ENCODE data around the gene PELI3.

Gene PELI3

GRCh38 chr11:66466225-66467033, at the start of gene PELI3:
TSS of gene PELI3 (plus strand) at chr11:66466905. CDS start at chr11:66468129, 1,224 bp downstream.
- no peaks in the 10 kb centered on the region for H3K79me2 ChIP-seq (ENCODE audit: insufficient read depth, low read length)
- H3K9me2 ChIP-seq (ENCODE audit: low read depth, low read length): no peaks in the 10 kb centered on the region
- no peak for TF ChIP-seq EZH2 (IDR thresholded peaks at IDR 0.05; ENCODE audit: borderline replicate concordance, low read length)
- TF ChIP-seq CTCF (IDR thresholded peaks at IDR 0.05; ENCODE audit: low read length): no peak
- peak within 1 kb of the TSS; percentile 60 for H3K4me3 ChIP-seq (ENCODE audit: low read depth, low read length, poor library complexity, severe bottlenecking)
- H3K27ac ChIP-seq (ENCODE audit: low read depth, low read length, poor library complexity, severe bottlenecking): no peak within 1 kb of the TSS
- H3K4me2 ChIP-seq (ENCODE audit: low read length): peak within 1 kb of the TSS; percentile 86
- H3K36me3 ChIP-seq (ENCODE audit: insufficient read depth, low read length): no peaks in the 10 kb centered on the region; the same call in 1 of the 2 replicates
- H3F3A ChIP-seq (ENCODE audit: insufficient read depth, low read length): no peaks in the 10 kb centered on the region
- H2AFZ ChIP-seq (ENCODE audit: low read length): no peak within 1 kb of the TSS
- peaks cover 24% of the 10 kb centered on the region for H3K4me1 ChIP-seq (ENCODE audit: insufficient read depth, low read length, severe bottlenecking)
- peaks cover 6% of the 10 kb centered on the region for H3K9me3 ChIP-seq (ENCODE audit: low read length)
- H4K20me1 ChIP-seq (ENCODE audit: insufficient read depth, low read length): no peaks in the 10 kb centered on the region
- no peaks in the 10 kb centered on the region for H3K27me3 ChIP-seq (ENCODE audit: insufficient read depth, low read length)
- H3K9ac ChIP-seq (ENCODE audit: low read length): peak within 1 kb of the TSS; percentile 54; the same call in 1 of the 2 replicates

GRCh38 chr11:66417000-66417399, 49.7 kb upstream of the PELI3 start:
- H3K4me2 ChIP-seq (ENCODE audit: low read length): no peak overlapping the region
- H3K4me1 ChIP-seq (ENCODE audit: insufficient read depth, low read length, severe bottlenecking): no peaks in the 10 kb centered on the region
- H2AFZ ChIP-seq (ENCODE audit: low read length): no peak overlapping the region
- no peak overlapping the region for H3K4me3 ChIP-seq (ENCODE audit: low read depth, low read length, poor library complexity, severe bottlenecking)
- no peaks in the 10 kb centered on the region for H3K27me3 ChIP-seq (ENCODE audit: insufficient read depth, low read length)
- H3F3A ChIP-seq (ENCODE audit: insufficient read depth, low read length): no peaks in the 10 kb centered on the region; the same call in 1 of the 2 replicates
- no peaks in the 10 kb centered on the region for H3K9me2 ChIP-seq (ENCODE audit: low read depth, low read length)
- H3K36me3 ChIP-seq (ENCODE audit: insufficient read depth, low read length): no peaks in the 10 kb centered on the region
- TF ChIP-seq EZH2 (IDR thresholded peaks at IDR 0.05; ENCODE audit: borderline replicate concordance, low read length) (no peak), CTCF (IDR thresholded peaks at IDR 0.05; ENCODE audit: low read length) (no peak)
- no peaks in the 10 kb centered on the region for H4K20me1 ChIP-seq (ENCODE audit: insufficient read depth, low read length)
- H3K79me2 ChIP-seq (ENCODE audit: insufficient read depth, low read length): no peaks in the 10 kb centered on the region
- H3K27ac ChIP-seq (ENCODE audit: low read depth, low read length, poor library complexity, severe bottlenecking): no peak overlapping the region
- H3K9me3 ChIP-seq (ENCODE audit: low read length): no peaks in the 10 kb centered on the region
- no peak overlapping the region for H3K9ac ChIP-seq (ENCODE audit: low read length)

- peak; percentile 15; the same call in 1 of the 2 replicates for TF ChIP-seq CTCF (IDR thresholded peaks at IDR 0.05; ENCODE audit: low read length)
- no peak for TF ChIP-seq EZH2 (IDR thresholded peaks at IDR 0.05; ENCODE audit: borderline replicate concordance, low read length)
- Histone ChIP-seq H4K20me1 (ENCODE audit: insufficient read depth, low read length) (no peaks in the 10 kb centered on the region), H3F3A (ENCODE audit: insufficient read depth, low read length) (no peaks in the 10 kb centered on the region; the same call in 1 of the 2 replicates), H3K27ac (ENCODE audit: low read depth, low read length, poor library complexity, severe bottlenecking) (no peak overlapping the region), H3K36me3 (ENCODE audit: insufficient read depth, low read length) (no peaks in the 10 kb centered on the region), H3K4me3 (ENCODE audit: low read depth, low read length, poor library complexity, severe bottlenecking) (no peak overlapping the region), H3K9me3 (ENCODE audit: low read length) (no peaks in the 10 kb centered on the region), H3K27me3 (ENCODE audit: insufficient read depth, low read length) (no peaks in the 10 kb centered on the region), H2AFZ (ENCODE audit: low read length) (no peak overlapping the region), H3K4me2 (ENCODE audit: low read length) (no peak overlapping the region), H3K79me2 (ENCODE audit: insufficient read depth, low read length) (no peaks in the 10 kb centered on the region), H3K4me1 (ENCODE audit: insufficient read depth, low read length, severe bottlenecking) (no peaks in the 10 kb centered on the region), H3K9ac (ENCODE audit: low read length) (no peak overlapping the region), H3K9me2 (ENCODE audit: low read depth, low read length) (no peaks in the 10 kb centered on the region)
These were observed 48.3 kb upstream of the PELI3 start for GRCh38 chr11:66418168-66418985.

Measured in OCI-LY1 (cell line).